ENCODE data around the gene SH3PXD2A.

SH3PXD2A gene

DNA sequence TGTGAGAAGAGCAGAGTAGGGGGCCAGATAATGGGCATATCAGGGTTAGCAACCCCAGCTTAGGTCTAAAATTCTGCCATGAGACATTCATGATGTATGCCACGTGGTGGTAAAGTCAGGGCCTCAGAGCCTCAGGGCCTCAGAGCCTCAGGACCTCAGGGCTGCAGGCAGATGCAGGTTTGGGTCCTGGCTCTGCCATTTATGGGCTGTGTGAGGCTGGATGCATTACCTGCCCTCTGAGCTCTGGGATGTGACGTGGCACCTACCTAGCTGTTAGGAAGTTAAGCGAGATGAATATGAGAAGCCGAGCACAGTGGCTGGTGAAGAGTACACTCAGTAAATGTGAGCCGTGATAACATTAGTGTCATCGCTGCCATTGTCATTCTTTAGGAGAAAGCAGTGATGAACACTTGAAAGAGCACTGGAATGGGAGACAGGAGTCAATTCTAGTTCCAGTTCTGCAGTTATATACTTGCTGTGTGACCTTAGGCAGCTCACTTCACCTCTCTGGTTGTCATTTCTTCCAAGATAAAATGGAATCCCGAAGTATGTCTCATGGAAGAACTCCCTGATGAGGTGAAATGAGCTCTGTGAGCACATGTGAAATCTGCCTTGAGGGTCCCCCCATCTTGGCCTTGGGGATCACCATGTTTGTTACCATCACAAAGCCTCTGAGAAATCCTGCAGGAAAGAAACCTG is 127.2 kb downstream of the SH3PXD2A start:
- no peak for DNase-seq (ENCODE audit: low read depth in 4 of 4, low spot score in 1 of 4)

GRCh38 chr10:103727546-103727963 is 127.8 kb downstream of the SH3PXD2A start:
- no peak for DNase-seq (ENCODE audit: low read depth in 4 of 4, low spot score in 1 of 4)

DNA sequence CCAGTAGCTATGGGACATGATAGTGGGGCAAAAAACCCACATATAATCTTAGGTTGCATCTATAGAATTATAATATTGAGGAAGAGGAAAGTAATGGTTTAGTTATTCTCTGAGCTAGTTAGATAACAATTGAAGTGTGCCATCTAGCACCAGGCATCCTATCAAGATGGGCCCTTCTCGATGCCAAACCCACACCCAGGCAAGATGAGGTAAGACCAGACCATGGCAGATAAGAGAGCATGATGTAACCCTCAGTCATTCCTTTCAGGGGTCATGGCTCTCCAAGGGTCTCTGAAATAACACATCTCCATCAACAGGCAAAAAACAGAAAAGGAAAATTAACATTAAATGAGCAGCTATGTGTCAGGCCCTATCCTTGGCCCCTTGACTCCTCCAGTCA is 128.7 kb downstream of the SH3PXD2A start:
- DNase-seq (ENCODE audit: low read depth in 4 of 4, low spot score in 1 of 4), result no peak

- no peak for DNase-seq (ENCODE audit: low read depth in 4 of 4, low spot score in 1 of 4)
Measured at GRCh38 chr10:103725242-103725641, 130.1 kb downstream of the SH3PXD2A start.

GRCh38 chr10:103724771-103725170 is 130.6 kb downstream of the SH3PXD2A start:
- no peak for DNase-seq (ENCODE audit: low read depth in 4 of 4, low spot score in 1 of 4)

DNA sequence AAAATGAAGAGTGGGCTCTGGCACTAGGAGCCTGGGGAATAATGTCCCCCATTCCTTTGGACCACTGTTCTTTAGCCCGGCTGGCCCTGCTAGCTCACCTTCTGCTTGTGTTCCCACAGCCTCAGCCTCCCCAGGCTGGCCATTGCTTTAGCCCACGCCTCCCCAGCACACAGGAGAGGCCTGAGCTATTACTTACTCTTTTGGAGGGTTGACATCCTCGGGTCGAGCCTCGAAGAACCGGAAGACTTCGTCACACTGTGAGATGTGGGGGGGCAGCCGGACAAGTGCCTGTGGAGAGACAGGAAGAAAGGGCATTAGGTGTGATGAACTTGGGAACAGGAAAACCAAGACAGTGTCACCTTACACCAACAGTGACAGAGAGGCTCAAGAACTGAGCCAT is 131.3 kb downstream of the SH3PXD2A start:
- no peak for DNase-seq (ENCODE audit: low read depth in 4 of 4, low spot score in 1 of 4)

- DNase-seq (ENCODE audit: low read depth in 4 of 4, low spot score in 1 of 4), result no peak
Measured at GRCh38 chr10:103723557-103723956, 131.8 kb downstream of the SH3PXD2A start.

GRCh38 chr10:103722632-103723031 is 132.7 kb downstream of the SH3PXD2A start:
- no peak for DNase-seq (ENCODE audit: low read depth in 4 of 4, low spot score in 1 of 4)

- DNase-seq (ENCODE audit: low read depth in 4 of 4, low spot score in 1 of 4), result no peak
Measured at GRCh38 chr10:103720964-103721335, 134.4 kb downstream of the SH3PXD2A start.

DNA sequence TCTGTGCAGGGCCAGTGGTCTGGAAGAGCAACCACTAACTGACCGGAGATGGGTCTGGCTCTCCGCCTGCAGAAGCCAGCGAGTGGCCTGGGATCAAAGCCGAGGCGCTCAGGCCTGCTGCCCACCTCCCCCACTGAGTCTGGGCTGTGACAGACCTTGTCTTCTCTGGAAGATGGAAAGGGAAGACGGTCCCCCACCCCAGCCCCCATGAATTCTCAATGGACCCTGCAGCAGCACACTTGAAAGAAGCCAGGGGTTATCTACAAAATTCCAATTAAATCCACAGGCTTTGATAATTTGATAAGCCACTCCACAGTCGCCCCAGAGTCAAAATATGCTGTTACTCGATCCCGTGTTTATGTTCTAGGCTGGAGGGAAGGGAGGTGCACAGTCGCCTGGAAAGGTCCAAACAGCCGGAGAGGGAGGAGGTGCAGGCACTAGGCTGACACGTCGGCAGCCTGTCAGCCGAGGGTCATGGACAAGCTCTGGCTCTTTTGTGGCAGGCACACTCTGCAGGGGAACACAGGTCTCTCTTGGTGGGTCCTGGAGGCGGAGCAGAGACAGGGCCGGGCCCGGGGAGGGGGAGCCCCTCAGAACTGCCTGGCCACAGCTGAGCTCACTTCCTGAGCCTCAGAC is 134.9 kb downstream of the SH3PXD2A start:
- no peak for DNase-seq (ENCODE audit: low read depth in 4 of 4, low spot score in 1 of 4)

- DNase-seq (ENCODE audit: low read depth in 4 of 4, low spot score in 1 of 4), result no peak
Measured at GRCh38 chr10:103719036-103719435, 136.3 kb downstream of the SH3PXD2A start.

- DNase-seq (ENCODE audit: low read depth in 4 of 4, low spot score in 1 of 4), result no peak
Measured at GRCh38 chr10:103718247-103718620, 137.1 kb downstream of the SH3PXD2A start.

GRCh38 chr10:103717341-103718246 is 137.8 kb downstream of the SH3PXD2A start:
- DNase-seq (ENCODE audit: low read depth in 4 of 4, low spot score in 1 of 4), result no peak

DNA sequence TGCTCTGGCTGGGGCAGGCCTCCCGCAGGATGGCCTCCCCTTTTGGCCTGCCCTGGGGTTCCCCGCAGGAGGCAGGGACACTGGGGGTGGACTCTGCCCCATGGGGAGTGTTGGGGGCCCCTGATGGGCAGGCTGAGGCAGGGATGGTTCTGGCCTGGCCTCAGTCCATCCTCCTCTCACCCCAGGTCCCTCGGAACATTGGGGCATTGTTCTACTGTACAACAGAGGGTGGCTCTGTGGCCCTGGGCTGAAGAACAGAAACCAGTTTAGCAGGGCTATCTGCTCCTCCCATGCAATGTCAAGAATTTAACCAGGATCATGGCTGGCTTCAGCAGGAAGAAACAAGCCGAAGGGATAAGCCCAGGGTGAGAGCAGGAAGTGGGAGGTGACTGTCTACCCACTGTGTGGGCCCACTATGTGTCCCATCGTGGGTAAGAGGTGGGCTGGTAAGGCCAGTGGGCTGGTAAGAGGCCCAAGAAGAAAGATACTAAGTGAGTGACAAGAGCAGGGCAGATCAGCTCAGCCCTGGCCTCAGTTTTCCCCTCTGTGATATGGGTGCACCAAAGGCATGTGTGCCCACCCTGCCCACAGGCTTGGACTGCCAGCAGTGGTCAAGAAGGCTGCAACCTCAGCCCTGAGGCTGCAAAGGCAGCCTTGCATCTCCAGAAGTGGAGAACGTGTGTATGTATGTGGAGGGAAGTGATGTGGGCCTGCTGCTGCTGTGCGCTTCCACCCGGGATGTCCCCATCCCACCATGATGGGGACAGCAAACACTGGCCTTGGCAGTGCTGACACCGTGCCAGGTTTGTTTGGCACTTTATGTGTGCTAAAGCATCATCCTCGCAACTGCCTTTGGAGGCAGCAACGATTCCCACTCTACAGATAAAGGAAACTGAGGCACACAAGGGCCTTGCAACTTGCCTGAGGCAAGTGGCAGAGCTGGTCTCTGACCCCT is 138.9 kb downstream of the SH3PXD2A start:
- no peak for DNase-seq (ENCODE audit: low read depth in 4 of 4, low spot score in 1 of 4)

DNA sequence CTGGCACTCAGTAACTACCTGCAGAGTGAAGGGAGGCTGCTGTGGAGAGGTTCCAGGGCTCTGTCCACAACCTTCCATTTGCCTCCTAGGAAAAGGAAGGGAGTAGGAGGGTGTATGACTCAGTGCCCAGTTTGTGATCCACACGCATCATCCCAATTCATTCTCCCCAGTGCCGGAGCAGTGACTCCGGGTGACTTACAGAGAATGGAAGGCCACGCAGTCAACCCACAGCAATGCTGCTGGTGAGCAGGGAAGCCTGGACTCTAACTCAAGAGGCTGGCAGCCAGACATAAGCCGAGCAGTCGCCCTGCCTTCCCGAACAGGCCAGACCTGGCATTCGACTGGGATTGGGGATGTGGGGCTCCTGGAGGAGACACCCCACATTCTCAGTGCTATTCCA is 139.9 kb downstream of the SH3PXD2A start:
- DNase-seq (ENCODE audit: low read depth in 4 of 4, low spot score in 1 of 4), result no peak

DNA sequence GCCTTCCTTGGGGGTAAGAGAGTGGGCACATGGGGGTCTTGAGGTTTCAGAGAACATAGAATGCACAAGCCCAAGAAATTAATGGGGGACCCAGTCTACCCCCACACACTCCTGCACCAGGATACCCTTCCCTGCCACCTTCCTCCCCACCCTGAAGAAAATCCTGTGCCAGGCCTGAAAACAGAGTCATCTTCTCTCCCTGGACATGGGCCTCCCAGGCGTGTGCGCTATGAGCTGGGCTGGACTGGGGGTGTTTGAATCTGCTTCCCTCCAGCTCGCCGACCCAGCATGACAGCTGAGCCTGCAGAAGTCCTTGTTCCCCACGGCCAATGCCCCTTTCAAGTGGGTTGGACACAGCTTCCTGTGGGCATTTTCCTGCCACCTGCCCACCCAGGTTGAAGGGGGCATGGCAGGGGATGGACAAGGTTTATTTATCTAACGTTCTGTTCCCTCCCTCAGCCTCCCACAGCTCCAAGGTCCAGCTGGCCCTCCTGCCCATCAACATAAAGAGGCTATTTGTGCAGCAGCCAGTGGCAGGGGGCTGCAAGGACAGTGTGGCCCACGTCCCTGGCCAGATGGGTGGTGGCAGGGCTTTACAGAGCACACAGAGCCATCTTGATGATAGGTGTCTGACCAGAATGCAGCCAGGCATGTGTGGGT is 141.0 kb downstream of the SH3PXD2A start:
- DNase-seq (ENCODE audit: low read depth in 4 of 4, low spot score in 1 of 4), result no peak

DNA sequence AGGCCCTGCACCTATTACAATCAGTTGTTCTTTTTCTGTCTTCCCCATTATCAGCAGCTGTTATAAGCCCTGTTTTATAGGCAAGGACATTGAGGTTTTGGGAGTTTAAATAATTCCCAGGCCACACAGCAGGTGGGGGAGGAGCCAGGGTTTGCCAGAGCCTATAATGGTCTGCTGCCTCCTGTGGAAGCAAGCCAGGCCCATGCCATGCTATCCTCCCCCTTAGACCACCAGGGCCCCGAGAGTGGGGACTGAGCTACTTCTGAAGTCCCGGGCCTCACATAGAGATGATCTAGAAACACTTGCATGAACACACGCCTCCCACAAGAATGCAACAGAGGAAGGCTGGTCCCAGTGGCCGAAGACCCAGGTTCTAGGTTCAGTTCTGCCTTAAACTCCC is 141.7 kb downstream of the SH3PXD2A start:
- no peak for DNase-seq (ENCODE audit: low read depth in 4 of 4, low spot score in 1 of 4)

DNA sequence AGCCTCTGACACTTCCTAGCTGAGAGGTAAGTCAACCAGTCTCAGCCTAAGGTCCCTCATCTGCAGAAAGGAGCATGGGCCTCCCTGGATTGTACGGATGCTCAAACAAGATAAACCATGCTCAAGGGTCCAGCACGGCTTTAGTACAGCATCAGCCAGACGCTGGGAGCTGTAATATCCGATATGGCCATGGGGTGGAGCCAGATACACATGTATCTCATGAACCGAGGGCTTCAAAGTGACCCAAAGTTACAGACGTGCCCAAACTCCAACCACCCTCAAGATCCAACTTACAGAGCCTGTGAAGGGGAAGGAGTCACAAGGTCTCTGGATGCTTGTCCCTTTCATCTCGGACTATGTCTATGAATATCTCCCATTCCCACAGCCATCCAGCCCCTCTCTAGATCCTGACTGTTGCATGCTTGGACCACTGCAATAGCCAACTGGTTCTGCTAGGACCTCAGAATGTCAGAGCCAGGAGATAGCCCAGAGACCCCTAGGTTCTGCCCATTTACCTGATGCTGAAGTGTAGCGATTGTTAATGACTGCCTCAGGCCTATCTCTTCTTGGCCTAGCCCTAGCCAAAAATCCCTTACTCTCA is 142.4 kb downstream of the SH3PXD2A start:
- DNase-seq (ENCODE audit: low read depth in 4 of 4, low spot score in 1 of 4), result peak; percentile 65 to 78 (median 70)

DNA sequence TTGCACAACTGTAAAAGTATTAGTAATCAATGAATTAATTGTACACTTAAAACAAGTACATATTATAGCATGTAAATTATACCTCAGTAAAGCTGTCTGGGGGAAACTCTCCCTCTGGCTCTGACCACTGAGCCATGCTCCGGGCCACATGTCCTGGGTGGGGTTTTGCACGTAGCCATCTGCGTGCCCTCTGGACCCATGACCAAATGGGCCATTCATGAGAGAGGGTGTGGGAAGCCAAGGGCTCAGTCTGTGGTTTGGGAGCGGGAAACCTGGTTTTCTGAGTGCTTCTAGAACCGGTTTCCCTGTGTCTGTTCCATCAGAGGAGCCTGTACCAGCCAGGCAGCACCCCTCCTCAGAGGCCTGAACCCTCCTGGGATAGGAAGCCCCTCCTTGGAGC is 143.2 kb downstream of the SH3PXD2A start:
- DNase-seq (ENCODE audit: low read depth in 4 of 4, low spot score in 1 of 4), result no peak

Measured in stimulated activated CD4-positive, alpha-beta T cell treated with anti-CD3 and anti-CD28 coated beads, Interleukin-1b, Interleukin-23, amount 100 ng/mL, for 24 hours (primary cell).